Measurements from ENCODE around the gene MLLT1.
A peak's percentile ranks its signal among the peaks of the same experiment; 100 is the strongest.

The MLLT1 gene

DNA sequence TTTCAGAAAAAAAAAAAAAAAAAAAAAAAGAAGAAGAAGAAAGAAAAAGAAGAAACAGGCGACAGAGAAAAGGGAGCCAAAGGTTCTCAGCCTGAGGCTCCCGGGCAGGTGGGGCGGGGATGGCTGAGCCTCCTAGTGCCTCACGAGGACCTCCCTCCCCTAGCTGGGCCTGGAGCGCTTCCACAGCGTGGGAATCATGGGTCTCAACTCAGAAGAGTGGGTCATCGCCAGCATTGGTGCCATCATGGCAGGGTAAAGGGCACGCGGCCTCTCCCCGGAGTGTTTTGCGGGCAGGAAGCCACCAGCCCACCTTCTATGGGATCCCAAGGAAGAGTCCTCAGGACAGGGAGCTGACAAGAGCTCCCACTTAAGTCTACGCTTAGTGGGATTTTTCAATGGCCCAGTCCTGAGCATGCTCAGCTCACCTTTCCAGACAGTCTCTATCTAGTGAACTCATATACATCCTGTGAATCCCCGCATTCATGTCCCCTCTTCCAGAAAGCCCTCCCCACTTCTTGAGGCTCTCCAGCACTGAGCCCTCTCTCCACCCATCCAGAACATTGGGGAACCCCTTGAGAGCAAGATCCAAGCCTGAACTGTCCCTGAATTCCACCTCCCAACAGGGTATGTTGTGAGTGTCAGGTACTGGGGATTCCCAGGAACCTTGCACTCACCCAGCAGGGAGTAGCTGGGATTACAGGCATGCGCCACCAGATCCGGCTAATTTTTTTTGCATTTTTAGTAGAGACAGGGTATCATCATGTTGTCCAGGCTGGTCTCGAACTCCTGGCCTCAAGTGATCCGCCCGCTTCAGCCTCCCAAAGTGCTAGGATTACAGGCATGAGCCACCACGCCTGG, 74.7 kb downstream of the MLLT1 start:
- no peak for DNase-seq

DNA sequence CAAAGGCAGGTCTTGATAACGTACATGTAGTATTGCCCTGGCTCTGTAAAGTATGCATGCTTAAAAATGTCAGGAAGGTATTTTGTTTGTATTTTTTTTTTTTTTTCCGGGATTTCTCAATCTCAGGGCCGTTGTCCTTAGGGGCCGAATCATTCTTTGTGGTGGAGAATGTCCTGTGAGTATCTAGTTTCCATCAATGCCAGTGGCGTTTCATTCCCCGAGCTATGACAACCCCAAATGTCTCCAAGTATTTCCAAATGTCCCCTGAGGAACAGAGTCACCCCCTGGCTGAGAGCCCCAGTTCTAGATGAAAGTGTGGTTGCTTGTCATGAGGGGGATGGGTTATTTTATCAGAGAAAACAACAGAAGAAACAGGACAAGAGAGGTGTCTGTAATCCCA, 75.6 kb downstream of the MLLT1 start:
- no peak for DNase-seq

DNA sequence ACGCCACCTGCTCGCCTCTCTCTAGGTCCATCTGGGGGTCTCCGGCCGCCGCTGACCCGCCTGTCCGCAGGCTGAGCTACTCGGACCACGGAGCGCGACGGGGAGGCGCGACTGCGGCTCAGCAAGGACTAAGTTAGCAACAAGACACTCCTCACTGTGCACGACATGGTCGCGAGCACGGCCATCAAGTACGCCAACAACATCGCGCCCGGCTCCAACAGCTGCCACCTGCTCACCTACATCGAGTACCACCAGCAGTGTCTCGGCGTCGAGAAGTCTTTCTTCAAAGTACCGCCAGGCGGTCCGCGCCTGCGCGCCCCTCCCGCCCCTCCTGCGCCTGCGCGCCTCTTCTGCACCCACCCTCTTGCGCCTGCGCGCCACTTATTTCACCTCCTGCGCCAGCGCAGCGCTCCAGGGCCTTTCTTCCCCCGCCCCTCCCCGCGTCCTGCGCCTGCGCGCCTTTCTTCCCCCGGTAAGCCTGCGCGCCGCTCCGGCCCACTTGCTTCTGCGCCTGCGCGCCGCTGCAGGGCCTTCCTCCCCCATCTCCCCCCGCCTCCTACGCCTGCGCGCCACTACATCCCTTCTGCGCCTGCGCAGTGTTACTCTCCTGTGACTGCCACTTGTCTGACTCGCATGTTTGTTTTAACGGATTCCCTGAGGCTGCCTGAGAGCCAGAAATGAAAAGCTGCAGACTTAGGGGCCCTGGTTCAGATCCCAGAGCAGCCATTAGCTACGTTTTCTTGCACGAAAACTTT, 80.4 kb downstream of the MLLT1 start:
- peak; percentile 100 for DNase-seq

DNA sequence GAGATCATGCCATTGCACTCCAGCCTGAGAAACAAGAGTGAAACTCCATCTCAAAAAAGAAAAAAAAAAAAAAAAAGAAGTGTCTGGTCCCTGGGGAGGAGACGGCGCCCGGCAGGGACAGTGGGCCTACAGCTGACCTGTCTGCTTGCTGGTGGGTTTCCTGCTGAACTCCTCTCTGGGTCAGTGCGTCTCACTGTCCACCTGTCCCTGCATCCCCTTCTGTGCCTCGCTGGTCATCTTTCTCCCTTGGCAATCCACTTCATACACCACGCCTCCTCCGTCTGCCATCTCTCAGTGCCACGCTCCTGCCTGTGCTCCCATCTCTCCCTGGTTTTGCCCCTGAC, 80.9 kb downstream of the MLLT1 start:
- no peak for DNase-seq

DNA sequence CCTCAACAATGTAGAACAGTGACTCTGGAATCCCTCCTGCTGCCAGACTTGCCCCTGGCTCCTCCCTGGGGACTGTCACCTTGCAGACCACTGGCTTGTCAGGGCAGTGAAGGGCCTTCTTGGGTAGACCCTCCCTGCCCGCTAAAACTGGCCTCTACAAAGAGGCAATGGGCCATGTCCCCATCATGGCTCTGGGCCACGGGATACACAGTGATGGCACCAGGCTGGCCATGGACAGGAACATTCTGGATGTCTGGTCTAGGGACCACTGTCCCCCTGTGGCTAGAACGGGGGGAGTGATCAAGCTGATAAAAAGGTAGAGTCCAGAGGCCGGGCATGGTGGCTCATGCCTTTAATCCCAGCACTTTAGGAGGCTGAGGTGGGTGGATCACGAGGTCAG, 83.4 kb downstream of the MLLT1 start:
- DNase-seq: no peak

DNA sequence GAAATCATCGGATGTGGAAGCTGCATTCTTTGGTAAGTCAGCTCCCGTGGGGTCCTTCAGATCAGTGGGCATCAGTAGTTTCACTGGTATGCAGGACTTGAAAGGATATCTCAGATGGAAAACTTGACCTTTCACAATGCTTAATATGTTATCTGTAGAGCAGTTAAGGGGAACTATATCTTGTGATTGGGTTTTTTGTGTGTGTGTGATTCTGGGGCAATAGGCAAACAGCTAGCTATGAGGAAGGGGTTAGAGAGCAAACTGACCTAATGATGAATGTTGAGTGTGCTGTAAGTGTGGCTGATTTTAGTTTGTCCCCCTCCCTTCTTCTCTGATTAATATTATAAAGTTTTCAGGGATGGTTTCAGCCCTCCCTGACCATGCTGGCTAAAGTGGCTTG, 91.0 kb downstream of the MLLT1 start:
- DNase-seq: no peak

DNA sequence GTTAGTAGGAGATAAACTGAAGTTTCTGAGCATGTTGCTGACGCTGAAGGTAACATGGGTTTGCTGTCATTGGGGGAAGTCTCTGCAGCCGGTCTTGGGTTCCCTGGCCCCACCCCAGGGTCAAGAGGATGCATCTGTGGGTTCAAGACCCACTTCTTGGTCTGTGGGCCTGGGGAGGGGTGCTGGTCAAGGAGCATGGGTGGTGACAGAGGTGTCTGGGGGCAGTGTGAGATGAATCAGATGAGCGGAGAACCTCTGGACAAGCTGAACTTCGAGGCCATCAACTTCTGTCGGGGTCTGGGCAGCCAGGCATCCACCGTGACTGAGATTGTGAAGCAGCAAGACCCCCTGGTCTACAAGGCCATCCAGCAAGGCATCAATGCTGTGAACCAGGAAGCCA, 92.4 kb downstream of the MLLT1 start:
- no peak for DNase-seq

DNA sequence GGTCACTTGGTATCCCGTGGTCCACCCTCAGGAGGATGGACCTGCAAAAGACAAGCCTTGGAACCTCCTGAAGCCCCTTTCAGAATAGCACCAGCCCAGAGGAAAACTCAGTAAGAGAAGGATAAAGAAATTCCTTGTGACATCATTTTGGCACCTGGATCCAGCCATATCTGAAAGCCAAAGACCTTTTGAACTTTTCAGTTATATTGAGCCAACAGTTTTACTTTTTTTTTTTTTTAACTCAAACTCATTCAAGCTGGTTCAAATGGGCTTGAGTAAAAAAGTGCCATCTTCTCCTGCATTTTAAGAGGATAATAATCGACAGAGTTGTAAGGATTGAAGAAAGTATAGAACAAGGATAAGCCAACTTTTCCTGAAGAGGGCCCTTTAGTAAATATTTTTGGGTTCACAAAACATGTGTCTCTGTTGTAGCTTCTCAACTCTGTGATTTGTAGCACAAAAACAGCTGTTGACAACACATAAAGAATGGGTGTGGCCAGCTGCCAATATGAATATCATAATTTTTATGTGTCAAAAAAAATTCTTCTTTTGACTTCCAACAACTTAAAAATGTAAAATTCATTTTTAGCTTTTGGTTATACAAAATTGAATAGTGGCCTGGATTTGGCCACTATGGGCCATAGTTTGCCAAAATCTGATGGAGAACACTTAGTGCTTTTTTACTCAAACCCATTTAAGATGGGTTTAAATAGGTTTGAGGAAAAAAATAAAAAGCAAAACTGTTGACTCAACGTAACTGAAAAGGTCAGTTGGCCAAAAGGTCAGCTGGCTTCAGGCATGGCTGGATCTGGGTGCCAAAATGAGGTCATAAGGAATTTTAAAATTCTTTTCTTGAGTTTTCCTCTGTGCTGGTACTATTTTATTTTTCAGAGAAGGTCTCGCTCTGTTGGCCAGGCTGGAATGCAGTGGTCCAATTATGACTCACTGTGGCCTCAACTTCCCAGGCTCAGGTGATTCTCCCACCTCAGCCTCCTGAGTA, 93.6 kb downstream of the MLLT1 start:
- DNase-seq: no peak

DNA sequence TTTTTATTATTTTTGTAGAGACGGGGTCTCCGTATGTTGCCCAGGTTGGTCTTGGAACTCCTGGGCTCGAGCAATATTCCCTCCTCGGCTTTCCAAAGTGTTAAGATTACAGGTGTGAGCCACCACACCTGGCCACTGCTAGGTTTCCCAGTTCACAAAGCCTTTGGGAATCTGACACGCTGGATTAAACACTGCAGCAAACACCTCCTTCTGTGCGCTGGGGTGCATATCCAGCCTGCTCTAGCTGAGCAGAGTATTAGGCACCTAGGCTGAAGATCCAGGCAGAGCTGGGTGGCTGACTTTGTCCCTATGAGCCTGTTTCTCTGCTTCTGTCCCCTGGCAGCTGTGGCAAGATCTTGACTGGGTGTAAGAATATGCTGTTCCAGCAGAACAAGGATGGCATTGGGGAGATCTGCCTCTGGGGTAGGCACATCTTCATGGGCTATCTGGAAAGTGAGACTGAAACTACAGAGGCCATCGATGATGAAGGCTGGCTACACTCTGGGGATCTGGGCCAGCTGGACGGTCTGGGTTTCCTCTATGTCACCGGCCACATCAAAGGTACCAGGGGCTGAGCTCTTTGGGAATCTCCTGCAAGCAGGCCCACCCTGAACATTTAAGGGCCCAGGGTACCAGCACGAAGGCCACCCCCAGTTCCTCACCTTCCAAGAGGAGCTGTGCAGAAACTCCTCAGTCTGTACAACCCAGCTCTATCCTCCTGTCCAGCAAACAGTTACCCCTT, 94.5 kb downstream of the MLLT1 start:
- no peak for DNase-seq

DNA sequence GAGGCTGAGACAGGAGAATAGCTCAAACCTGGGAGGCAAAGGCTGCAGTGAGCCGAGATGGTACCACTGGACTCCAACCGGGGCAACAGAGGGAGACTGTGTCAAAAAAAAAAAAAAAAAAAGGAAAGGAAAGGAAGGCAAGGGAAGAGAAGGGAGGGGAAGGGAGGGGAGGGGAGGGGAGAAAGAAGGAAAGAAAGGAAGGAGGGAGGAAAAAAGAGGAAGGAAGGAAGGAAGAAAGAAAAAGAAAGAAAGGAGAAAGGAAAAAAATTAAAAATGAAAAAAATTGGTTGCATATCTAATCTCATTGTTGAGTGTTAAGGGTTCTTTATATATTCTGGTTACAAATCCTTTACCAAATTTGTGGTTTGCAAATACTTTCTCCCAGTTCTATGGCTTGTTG, 98.7 kb downstream of the MLLT1 start:
- no peak for DNase-seq

DNA sequence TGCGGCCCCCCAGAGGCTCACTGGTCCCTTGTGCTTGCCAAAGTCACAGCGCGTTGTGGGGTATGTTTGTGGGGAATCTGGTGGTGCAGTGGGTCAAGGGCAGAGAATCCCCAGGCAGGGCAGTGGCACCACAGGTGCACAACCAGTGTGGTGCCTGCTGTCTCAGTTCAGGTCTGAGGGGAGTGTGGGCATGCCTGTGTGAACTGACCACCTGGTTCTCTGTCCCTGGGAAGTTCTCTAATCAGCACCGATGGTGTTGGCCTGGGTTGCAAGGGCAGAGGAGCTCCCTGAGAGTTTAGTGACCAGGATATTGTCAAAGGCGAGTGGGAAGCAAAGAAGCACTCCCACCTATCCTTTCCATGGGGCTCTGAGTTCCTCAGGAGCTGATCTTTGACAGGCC, 106.6 kb downstream of the MLLT1 start:
- DNase-seq: no peak

DNA sequence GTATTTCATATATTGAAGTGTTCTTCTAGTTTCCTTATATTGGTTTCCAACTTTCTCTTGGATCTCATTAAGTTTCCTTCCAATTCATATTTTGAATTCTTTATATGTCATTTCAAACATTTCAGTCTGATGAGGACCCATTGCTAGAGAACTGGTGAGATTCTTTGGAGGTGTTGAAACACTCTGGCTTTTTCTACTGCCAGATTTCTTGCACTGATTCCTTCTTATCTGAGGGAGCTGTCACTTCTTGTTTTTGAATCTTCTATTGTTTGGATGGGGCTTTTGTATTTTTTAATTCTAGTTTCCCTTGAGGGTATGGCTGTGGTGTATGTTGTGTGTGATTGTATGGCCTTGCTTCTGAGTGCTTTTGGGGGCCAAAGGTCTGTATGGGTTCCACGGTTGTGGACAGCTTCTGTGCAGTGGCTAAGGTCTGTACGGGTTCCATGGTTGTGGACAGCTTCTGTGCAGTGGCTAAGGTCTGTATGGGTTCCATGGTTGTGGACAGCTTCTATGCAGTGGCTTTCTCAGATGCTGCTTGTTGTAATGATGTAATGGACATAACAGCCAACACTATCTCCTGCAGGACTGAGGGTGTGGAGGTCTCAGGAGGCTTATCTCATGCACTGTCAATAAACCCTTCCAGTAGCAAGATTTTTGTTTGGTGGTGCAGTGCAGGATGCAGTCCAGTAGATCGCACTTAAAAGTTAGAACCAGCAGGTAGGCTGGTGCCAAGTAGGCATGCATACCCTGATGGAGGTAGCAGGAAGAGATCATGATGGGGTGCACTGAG, 107.5 kb downstream of the MLLT1 start:
- no peak for DNase-seq

DNA sequence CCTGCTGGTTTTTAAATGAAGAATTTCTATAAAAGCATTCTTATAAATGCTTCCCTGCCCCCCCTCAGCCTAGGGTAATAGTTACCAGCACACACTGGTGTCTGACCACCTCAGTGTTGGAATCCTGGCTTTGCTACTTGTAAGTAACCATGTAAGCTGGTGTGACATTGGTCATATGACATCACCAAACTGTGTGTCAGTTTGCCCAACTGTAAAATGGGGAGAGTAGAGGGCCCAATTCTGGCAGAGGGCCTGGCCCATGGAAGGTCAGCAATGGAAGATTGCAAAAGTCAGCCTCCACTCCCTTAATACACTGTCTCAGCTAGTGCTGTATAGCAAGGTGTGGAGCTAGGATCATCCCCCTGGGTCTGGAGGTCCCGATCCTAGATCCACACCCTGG, 112.7 kb downstream of the MLLT1 start:
- DNase-seq: no peak

DNA sequence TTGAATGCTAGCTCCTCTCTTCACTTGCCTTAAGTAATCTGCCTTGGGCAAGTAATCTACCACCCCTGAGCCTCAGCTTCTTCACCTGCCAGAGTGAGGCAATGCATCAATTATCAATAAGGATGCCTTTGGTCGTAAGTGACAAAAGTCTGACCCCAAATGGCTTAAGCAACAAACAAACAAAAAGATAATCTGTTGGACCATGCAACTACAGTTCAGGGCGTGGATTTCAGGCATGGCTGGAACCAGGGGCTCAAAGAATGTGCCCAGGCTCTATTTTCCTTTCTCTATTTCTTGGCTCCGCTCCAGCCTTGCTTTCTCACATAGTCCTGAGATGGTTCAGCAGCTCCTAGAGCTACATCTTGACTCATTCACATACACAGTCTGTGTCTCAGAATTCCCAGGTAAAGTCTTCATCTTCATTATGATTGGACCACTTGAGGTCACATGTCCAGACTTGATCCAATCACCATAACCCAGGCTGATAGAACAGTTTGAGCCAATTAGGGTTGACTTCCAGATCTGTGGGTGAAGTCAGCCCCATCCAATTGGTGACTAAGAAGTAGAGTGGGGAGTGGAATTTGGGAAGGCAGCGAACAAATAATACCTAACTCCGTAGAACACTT, 114.8 kb downstream of the MLLT1 start:
- no peak for DNase-seq

DNA sequence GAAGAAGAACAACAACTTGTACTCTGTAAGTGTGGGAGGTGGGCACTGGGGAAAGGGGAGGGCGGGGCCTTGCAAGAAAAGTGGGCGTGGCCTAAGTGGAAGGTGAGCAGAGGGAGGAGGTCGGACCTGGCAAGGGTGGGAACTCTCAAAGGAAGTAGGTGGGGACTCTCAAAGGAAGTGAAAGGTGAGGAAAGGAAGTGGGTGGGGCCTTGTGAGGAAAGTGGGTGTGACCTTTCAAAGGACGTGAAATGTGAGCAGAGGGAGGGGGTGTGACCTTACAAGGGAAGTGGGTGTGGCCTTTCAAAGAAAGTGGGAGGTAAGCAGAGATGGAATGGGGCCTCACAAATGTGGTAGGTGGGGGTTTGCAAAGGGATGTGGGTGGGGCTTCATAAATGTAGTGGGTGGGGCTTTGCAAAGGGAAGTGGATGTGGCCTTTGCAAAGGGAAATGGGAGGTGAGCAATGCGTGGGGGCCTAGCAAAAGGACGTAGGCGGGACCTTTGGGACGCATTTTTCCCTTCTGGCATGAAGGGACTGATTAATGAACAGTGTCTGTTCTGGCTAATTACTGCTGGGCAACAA, 118.4 kb downstream of the MLLT1 start:
- DNase-seq: peak; percentile 24
